Karpas-422 (cell line): Measurements from ENCODE around the gene CDH2. TPM values are rescaled to one million over a fixed set of nuclear protein-coding genes. Genes with fewer than 3 reads are reported as not detected.

Experiments used
- DNase-seq: peaks from one replicate; pipeline ENCODE4 v3.0.0-alpha.2; 2015
- H2AFZ ChIP-seq: fragments of 200-600 bp; sonication (generic); 2 replicates; pipeline ENCODE4 v1.6.1; 2014; ENCODE audit warnings: antibody characterized with exemption, low read length, mixed read lengths
- H3K27ac ChIP-seq: fragments of 200-600 bp; sonication (generic); 2 replicates; pipeline ENCODE4 v1.5.1; 2014; ENCODE audit warnings: mild to moderate bottlenecking, low read length, moderate library complexity
- H3K27me3 ChIP-seq: fragments of 200-600 bp; sonication (generic); 2 replicates; pipeline ENCODE4 v1.6.1; 2014; ENCODE audit warnings: low read length, mixed read lengths
- H3K36me3 ChIP-seq: fragments of 200-600 bp; sonication (generic); 2 replicates; pipeline ENCODE4 v1.6.1; 2014; ENCODE audit warnings: low read length, mixed read lengths; ENCODE audit not compliant: insufficient read depth
- H3K4me1 ChIP-seq: fragments of 200-600 bp; sonication (generic); 2 replicates; pipeline ENCODE4 v1.6.1; 2014; ENCODE audit warnings: mild to moderate bottlenecking, low read length, mixed read lengths
- H3K4me2 ChIP-seq: fragments of 200-600 bp; sonication (generic); 2 replicates; pipeline ENCODE4 v1.6.1; 2014; ENCODE audit warnings: low read length, low read depth, mild to moderate bottlenecking; ENCODE audit not compliant: poor library complexity, severe bottlenecking
- H3K4me3 ChIP-seq: fragments of 200-600 bp; sonication (generic); 2 replicates; pipeline ENCODE4 v1.5.1; 2014; ENCODE audit warnings: mild to moderate bottlenecking, antibody characterized with exemption, low read length, mixed read lengths
- H3K79me2 ChIP-seq: fragments of 200-600 bp; sonication (generic); 2 replicates; pipeline ENCODE4 v1.6.1; 2014; ENCODE audit warnings: mild to moderate bottlenecking, low read length, mixed read lengths
- H3K9ac ChIP-seq: fragments of 200-600 bp; sonication (generic); 2 replicates; pipeline ENCODE4 v1.6.0; 2014; ENCODE audit warnings: low read length
- H3K9me2 ChIP-seq: fragments of 200-600 bp; sonication (generic), shearing (Covaris generic); replicated peaks from 2 replicates; pipeline ENCODE4 v1.6.0; 2014; ENCODE audit warnings: mild to moderate bottlenecking, low read length, moderate library complexity; ENCODE audit not compliant: insufficient read depth
- H3K9me3 ChIP-seq: fragments of 300-700, 200-600 bp; sonication (generic); 2 replicates; pipeline ENCODE4 v1.6.1; 2014; ENCODE audit warnings: low read length, mixed read lengths
- H4K20me1 ChIP-seq: fragments of 200-600 bp; sonication (generic); 2 replicates; pipeline ENCODE4 v1.6.1; 2014; ENCODE audit warnings: mild to moderate bottlenecking, antibody characterized with exemption, low read length, low read depth; ENCODE audit not compliant: insufficient read depth
- total RNA-seq: library from RNA; depleted of rRNA; stranded (reverse); fragments of >200 nt; shearing (Covaris generic); gene quantifications from 2 replicates; pipeline ENCODE4 v1.2.3, GENCODE V29; 2014; ENCODE audit warnings: low replicate concordance

The CDH2 gene
- total RNA-seq, 1 experiment from 2014 or later = not detected

GRCh38 chr18:28068207-28068606 is 108.7 kb downstream of the CDH2 start:
- H3K4me2 ChIP-seq = no peak overlapping the region
- no peaks in the 10 kb centered on the region for H3K4me1 ChIP-seq
- peaks cover 28% of the 10 kb centered on the region for H3K9me3 ChIP-seq
- no peaks in the 10 kb centered on the region for H4K20me1 ChIP-seq
- H3K36me3 ChIP-seq = no peaks in the 10 kb centered on the region
- no peak for DNase-seq
- no peaks in the 10 kb centered on the region for H3K79me2 ChIP-seq
- no peak overlapping the region for H3K27ac ChIP-seq
- no peaks in the 10 kb centered on the region for H3K27me3 ChIP-seq
- no peaks in the 10 kb centered on the region for H3K9me2 ChIP-seq
- no peak overlapping the region for H3K9ac ChIP-seq
- H3K4me3 ChIP-seq = no peak overlapping the region
- no peak overlapping the region for H2AFZ ChIP-seq

- Histone ChIP-seq H3K79me2 (no peaks in the 10 kb centered on the region), H3K27me3 (no peaks in the 10 kb centered on the region), H3K9me3 (peaks cover 23% of the 10 kb centered on the region), H3K9me2 (no peaks in the 10 kb centered on the region), H3K9ac (no peak overlapping the region), H2AFZ (no peak overlapping the region), H3K4me3 (no peak overlapping the region), H3K4me2 (no peak overlapping the region), H3K27ac (no peak overlapping the region), H4K20me1 (no peaks in the 10 kb centered on the region), H3K36me3 (no peaks in the 10 kb centered on the region), H3K4me1 (no peaks in the 10 kb centered on the region)
- no peak for DNase-seq
These were observed 109.6 kb downstream of the CDH2 start for GRCh38 chr18:28067346-28067745.

GRCh38 chr18:28065793-28066186 is 111.1 kb downstream of the CDH2 start:
- Histone ChIP-seq H3K27ac (no peak overlapping the region), H3K4me3 (no peak overlapping the region), H3K4me1 (no peaks in the 10 kb centered on the region), H3K9me3 (peaks cover 18% of the 10 kb centered on the region), H3K79me2 (no peaks in the 10 kb centered on the region), H3K27me3 (no peaks in the 10 kb centered on the region), H4K20me1 (no peaks in the 10 kb centered on the region), H2AFZ (no peak overlapping the region), H3K36me3 (no peaks in the 10 kb centered on the region), H3K9ac (no peak overlapping the region), H3K9me2 (no peaks in the 10 kb centered on the region), H3K4me2 (no peak overlapping the region)
- DNase-seq = no peak

GRCh38 chr18:28065031-28065792 is 111.7 kb downstream of the CDH2 start:
- no peaks in the 10 kb centered on the region for H3K4me1 ChIP-seq
- no peak overlapping the region for H3K4me2 ChIP-seq
- no peaks in the 10 kb centered on the region for H3K9me2 ChIP-seq
- H4K20me1 ChIP-seq = no peaks in the 10 kb centered on the region
- no peaks in the 10 kb centered on the region for H3K79me2 ChIP-seq
- H3K9ac ChIP-seq = no peak overlapping the region
- H2AFZ ChIP-seq = no peak overlapping the region
- H3K36me3 ChIP-seq = no peaks in the 10 kb centered on the region
- DNase-seq = no peak
- peaks cover 14% of the 10 kb centered on the region for H3K9me3 ChIP-seq
- no peaks in the 10 kb centered on the region for H3K27me3 ChIP-seq
- H3K27ac ChIP-seq = no peak overlapping the region
- no peak overlapping the region for H3K4me3 ChIP-seq

- Histone ChIP-seq H3K9ac (no peak overlapping the region), H3K4me3 (no peak overlapping the region)
These were observed 113.0 kb downstream of the CDH2 start for GRCh38 chr18:28063926-28064325.

GRCh38 chr18:28063271-28063761 is 113.6 kb downstream of the CDH2 start:
- no peaks in the 10 kb centered on the region for H3K79me2 ChIP-seq
- no peak overlapping the region for H3K9ac ChIP-seq
- H4K20me1 ChIP-seq = no peaks in the 10 kb centered on the region
- no peak overlapping the region for H3K4me3 ChIP-seq
- peaks cover 13% of the 10 kb centered on the region for H3K9me3 ChIP-seq
- H3K9me2 ChIP-seq = no peaks in the 10 kb centered on the region
- no peak for DNase-seq
- no peak overlapping the region for H3K4me2 ChIP-seq
- no peak overlapping the region for H3K27ac ChIP-seq
- no peaks in the 10 kb centered on the region for H3K4me1 ChIP-seq
- no peak overlapping the region for H2AFZ ChIP-seq
- no peaks in the 10 kb centered on the region for H3K27me3 ChIP-seq
- no peaks in the 10 kb centered on the region for H3K36me3 ChIP-seq

More at GRCh38 chr18:28063926-28064325, 113.0 kb downstream of the CDH2 start:
- Histone ChIP-seq H4K20me1 (no peaks in the 10 kb centered on the region), H3K9me2 (no peaks in the 10 kb centered on the region), H3K27me3 (no peaks in the 10 kb centered on the region), H3K36me3 (no peaks in the 10 kb centered on the region), H3K9me3 (peaks cover 13% of the 10 kb centered on the region), H3K4me2 (no peak overlapping the region), H3K4me1 (no peaks in the 10 kb centered on the region), H3K27ac (no peak overlapping the region), H3K79me2 (no peaks in the 10 kb centered on the region), H2AFZ (no peak overlapping the region)
- DNase-seq = no peak

- Histone ChIP-seq H3K4me3 (no peak overlapping the region), H3K4me1 (no peaks in the 10 kb centered on the region), H2AFZ (no peak overlapping the region), H3K9ac (no peak overlapping the region), H4K20me1 (no peaks in the 10 kb centered on the region), H3K9me3 (peaks cover 13% of the 10 kb centered on the region), H3K9me2 (no peaks in the 10 kb centered on the region), H3K27me3 (no peaks in the 10 kb centered on the region), H3K27ac (no peak overlapping the region), H3K36me3 (no peaks in the 10 kb centered on the region), H3K4me2 (no peak overlapping the region), H3K79me2 (no peaks in the 10 kb centered on the region)
- no peak for DNase-seq
These were observed 114.5 kb downstream of the CDH2 start for GRCh38 chr18:28062443-28062842.

- Histone ChIP-seq H3K27me3 (no peaks in the 10 kb centered on the region), H3K4me1 (no peaks in the 10 kb centered on the region), H3K79me2 (no peaks in the 10 kb centered on the region), H3K9ac (no peak overlapping the region), H3K9me3 (peaks cover 1% of the 10 kb centered on the region), H3K4me3 (no peak overlapping the region), H3K27ac (no peak overlapping the region), H2AFZ (no peak overlapping the region), H3K36me3 (no peaks in the 10 kb centered on the region), H4K20me1 (no peaks in the 10 kb centered on the region), H3K9me2 (no peaks in the 10 kb centered on the region), H3K4me2 (no peak overlapping the region)
- DNase-seq = no peak
These were observed 117.1 kb downstream of the CDH2 start for GRCh38 chr18:28059861-28060260.
